Measurements from ENCODE around the gene RGL1. TPM values are rescaled to one million over a fixed set of nuclear protein-coding genes. Genes with fewer than 3 reads are reported as not detected.
A peak's percentile ranks its signal among the peaks of the same experiment; 100 is the strongest.

The RGL1 gene
- total RNA-seq, 3 donors from 2014 or later (not counting 1 experiment from before 2014, with no cell fraction given): 0.16 to 0.52 (median 0.40) TPM

GRCh38 chr1:183916574-183916973 is 111.7 kb downstream of the RGL1 start:
- Histone ChIP-seq H3K4me3 (ENCODE audit: low read length) (no peak overlapping the region), H3K36me3 (ENCODE audit: control insufficient read depth, insufficient read depth, low read length) (no peaks in the 10 kb centered on the region), H3K4me1 (ENCODE audit: control insufficient read depth, insufficient read depth, low read length) (peaks cover 7% of the 10 kb centered on the region), H3K27ac (ENCODE audit: low read length) (no peak overlapping the region), H3K9me3 (ENCODE audit: control insufficient read depth, insufficient read depth, low read length) (no peaks in the 10 kb centered on the region), H3K27me3 (ENCODE audit: control insufficient read depth, insufficient read depth, low read length) (no peaks in the 10 kb centered on the region)
- H3K4me3 Mint-ChIP-seq: no peak overlapping the region
- H3K4me1 Mint-ChIP-seq: peaks cover 10 to 16% of the 10 kb centered on the region in 2 donors
- H3K36me3 Mint-ChIP-seq: no peaks in the 10 kb centered on the region
- intact Hi-C loops (cut with micrococcal nuclease): loop anchor here (1.0 to 5.0 kb wide), 2 partner anchors 261 to 634 kb away; no protein-coding TSS in a partner anchor
- H3K9me3 Mint-ChIP-seq: no peaks in the 10 kb centered on the region
- DNase-seq (no peak), ATAC-seq (no peak)
- H3K27ac Mint-ChIP-seq: peak overlapping the region in 1 of 2 donors; percentile 62
- no peak for TF ChIP-seq CTCF (IDR thresholded peaks at IDR 0.05)
- peaks cover 0 to 6% of the 10 kb centered on the region in 2 donors for H3K27me3 Mint-ChIP-seq (ENCODE audit: low read depth in 2 of 2)
- WGBS (ENCODE audit: insufficient coverage): over 99% methylated on average over 6 of the region's 8 CpGs

DNA sequence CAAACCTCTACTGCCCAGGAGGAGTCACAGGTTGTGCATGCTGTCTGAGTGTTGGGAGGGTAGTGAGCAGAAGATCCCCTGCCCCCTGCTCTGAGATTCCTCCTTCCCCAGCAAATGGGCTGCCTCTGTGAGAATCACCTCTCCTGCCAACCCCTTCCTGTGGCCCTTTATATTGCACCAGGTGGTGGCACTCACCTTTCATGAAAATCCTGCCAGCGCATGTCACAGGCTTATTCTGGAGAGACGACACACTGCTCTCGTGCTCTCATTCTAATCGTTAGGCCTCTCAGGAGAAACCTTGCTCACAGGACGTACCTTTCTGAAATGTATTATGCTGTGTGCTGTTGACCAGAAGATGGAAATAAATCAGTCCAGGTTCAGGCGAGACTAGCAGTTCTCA is 113.7 kb downstream of the RGL1 start:
- H3K4me3 ChIP-seq (ENCODE audit: low read length): no peak overlapping the region
- no peak for TF ChIP-seq CTCF (IDR thresholded peaks at IDR 0.05)
- Mint-ChIP-seq H3K9me3 (no peaks in the 10 kb centered on the region), H3K4me1 (peaks cover 10 to 16% of the 10 kb centered on the region in 2 donors), H3K4me3 (no peak overlapping the region), H3K27me3 (ENCODE audit: low read depth in 2 of 2) (peaks cover 2 to 6% of the 10 kb centered on the region in 2 donors), H3K36me3 (no peaks in the 10 kb centered on the region), H3K27ac (no peak overlapping the region)
- no peaks in the 10 kb centered on the region for H3K36me3 ChIP-seq (ENCODE audit: control insufficient read depth, insufficient read depth, low read length)
- 92% methylated on average over 5 of the region's 6 CpGs for WGBS (ENCODE audit: insufficient coverage)
- DNase-seq (no peak), ATAC-seq (no peak)
- H3K4me1 ChIP-seq (ENCODE audit: control insufficient read depth, insufficient read depth, low read length): peaks cover 4% of the 10 kb centered on the region
- no peak overlapping the region for H3K27ac ChIP-seq (ENCODE audit: low read length)
- no peaks in the 10 kb centered on the region for H3K9me3 ChIP-seq (ENCODE audit: control insufficient read depth, insufficient read depth, low read length)
- intact Hi-C loops (cut with micrococcal nuclease): loop anchor here (5.0 kb wide), 1 partner anchor 636 kb away; no protein-coding TSS in a partner anchor
- H3K27me3 ChIP-seq (ENCODE audit: control insufficient read depth, insufficient read depth, low read length): no peaks in the 10 kb centered on the region

DNA sequence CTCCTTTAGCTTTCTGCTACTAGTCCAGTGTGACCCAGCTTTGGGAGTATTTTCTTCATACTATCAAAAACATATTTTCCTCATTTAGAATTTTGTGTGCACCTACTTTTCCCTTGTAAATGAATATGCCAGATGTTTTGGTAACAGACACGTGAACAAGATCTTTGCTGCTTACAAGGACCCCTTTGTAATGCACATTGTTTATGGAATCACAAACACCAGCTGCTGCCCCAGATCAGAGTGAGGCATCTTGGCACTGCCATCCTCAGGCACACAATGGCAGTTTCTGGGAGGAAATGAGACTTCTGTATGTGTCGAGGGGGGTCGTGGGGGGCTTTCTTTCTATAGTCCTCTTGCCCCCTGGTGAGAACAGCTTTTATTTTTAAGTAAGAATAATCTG is 115.7 kb downstream of the RGL1 start:
- Mint-ChIP-seq H3K4me1 (peaks cover 9 to 14% of the 10 kb centered on the region in 2 donors), H3K27me3 (ENCODE audit: low read depth in 2 of 2) (peaks cover 0 to 6% of the 10 kb centered on the region in 2 donors), H3K27ac (no peak overlapping the region), H3K36me3 (no peaks in the 10 kb centered on the region), H3K9me3 (no peaks in the 10 kb centered on the region), H3K4me3 (no peak overlapping the region)
- H3K9me3 ChIP-seq (ENCODE audit: control insufficient read depth, insufficient read depth, low read length): no peaks in the 10 kb centered on the region
- H3K4me3 ChIP-seq (ENCODE audit: low read length): no peak overlapping the region
- no peak overlapping the region for H3K27ac ChIP-seq (ENCODE audit: low read length)
- intact Hi-C loops (cut with micrococcal nuclease): no loop called here
- no peaks in the 10 kb centered on the region for H3K36me3 ChIP-seq (ENCODE audit: control insufficient read depth, insufficient read depth, low read length)
- no peak for TF ChIP-seq CTCF (IDR thresholded peaks at IDR 0.05)
- WGBS (ENCODE audit: insufficient coverage): 91% methylated on average over 1 of the region's 3 CpGs
- peaks cover 3% of the 10 kb centered on the region for H3K4me1 ChIP-seq (ENCODE audit: control insufficient read depth, insufficient read depth, low read length)
- H3K27me3 ChIP-seq (ENCODE audit: control insufficient read depth, insufficient read depth, low read length): no peaks in the 10 kb centered on the region
- no peak for ATAC-seq
- no peak for DNase-seq

DNA sequence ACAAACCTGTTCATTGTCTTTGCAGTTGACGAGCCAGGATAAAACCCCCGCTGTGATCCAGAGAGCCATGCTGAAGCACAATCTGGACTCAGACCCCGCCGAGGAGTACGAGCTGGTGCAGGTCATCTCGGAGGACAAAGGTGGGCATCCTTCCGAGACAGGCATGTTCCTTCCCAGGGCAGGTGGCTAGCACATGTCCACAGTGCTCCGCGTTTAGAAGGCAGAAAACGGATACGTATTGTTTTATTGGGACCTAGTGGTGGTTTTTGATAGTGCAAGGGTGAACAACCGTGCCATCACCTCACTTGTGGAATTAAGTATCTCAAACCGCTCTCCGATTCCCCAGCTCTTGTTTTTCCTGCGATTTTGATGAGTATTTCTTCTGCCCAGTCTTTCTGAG is 117.3 kb downstream of the RGL1 start:
- no peak overlapping the region for H3K4me3 ChIP-seq (ENCODE audit: low read length)
- WGBS (ENCODE audit: insufficient coverage): 96% methylated on average over 15 of the region's 15 CpGs
- H3K9me3 ChIP-seq (ENCODE audit: control insufficient read depth, insufficient read depth, low read length): no peaks in the 10 kb centered on the region
- H3K4me1 Mint-ChIP-seq: peaks cover 0 to 4% of the 10 kb centered on the region in 2 donors
- DNase-seq (no peak), ATAC-seq (no peak)
- H3K27me3 Mint-ChIP-seq (ENCODE audit: low read depth in 2 of 2): peaks cover 0 to 6% of the 10 kb centered on the region in 2 donors
- no peaks in the 10 kb centered on the region for H3K27me3 ChIP-seq (ENCODE audit: control insufficient read depth, insufficient read depth, low read length)
- no peaks in the 10 kb centered on the region for H3K36me3 Mint-ChIP-seq
- no peak overlapping the region for H3K27ac ChIP-seq (ENCODE audit: low read length)
- no peak for TF ChIP-seq CTCF (IDR thresholded peaks at IDR 0.05)
- H3K27ac Mint-ChIP-seq: no peak overlapping the region
- H3K36me3 ChIP-seq (ENCODE audit: control insufficient read depth, insufficient read depth, low read length): no peaks in the 10 kb centered on the region
- no peaks in the 10 kb centered on the region for H3K4me1 ChIP-seq (ENCODE audit: control insufficient read depth, insufficient read depth, low read length)
- intact Hi-C loops (cut with micrococcal nuclease): no loop called here
- H3K4me3 Mint-ChIP-seq: no peak overlapping the region
- H3K9me3 Mint-ChIP-seq: no peaks in the 10 kb centered on the region

Measured in natural killer cell (primary cell).